HepG2 (cell line): ENCODE measurements around the gene ZNF513. TPM values are rescaled to one million over a fixed set of nuclear protein-coding genes. Genes with fewer than 3 reads are reported as not detected.

Experiments
- CCDC6 ChIP-seq: sonication (generic); formaldehyde crosslinking; IDR thresholded peaks from 2 replicates; pipeline ENCODE4 v1.8.1; 2022; ENCODE audit warnings: mild to moderate bottlenecking, missing genetic modification reagents, moderate library complexity
- NFKBIZ ChIP-seq: IDR thresholded peaks from 2 replicates; pipeline ENCODE4 v1.6.1; 2018; ENCODE audit warnings: missing genetic modification reagents, missing compliant biosample characterization
- NFYC ChIP-seq: IDR thresholded peaks from 2 replicates; pipeline ENCODE4 v1.6.1; 2016; ENCODE audit warnings: missing genetic modification reagents, missing compliant biosample characterization
- NR1H2 ChIP-seq: sonication (generic); formaldehyde crosslinking; IDR thresholded peaks from 2 replicates; pipeline ENCODE4 v1.8.1; 2022; ENCODE audit warnings: low read depth, missing genetic modification reagents, borderline replicate concordance
- PRMT3 ChIP-seq: sonication (generic); formaldehyde crosslinking; IDR thresholded peaks from 2 replicates; pipeline ENCODE4 v1.8.1; 2022; ENCODE audit warnings: low read depth, mild to moderate bottlenecking, moderate library complexity, missing genetic modification reagents, borderline replicate concordance
- TCF7 ChIP-seq: sonication (generic); IDR thresholded peaks from 2 replicates; pipeline ENCODE4 v1.6.1; 2016; ENCODE audit warnings: antibody characterized with exemption, low read depth
- ZNF17 ChIP-seq: sonication (generic); formaldehyde crosslinking; IDR thresholded peaks from 2 replicates; pipeline ENCODE4 v1.5.0; 2020; ENCODE audit warnings: mild to moderate bottlenecking, missing genetic modification reagents
- ZNF484 ChIP-seq: sonication (generic); formaldehyde crosslinking; IDR thresholded peaks from 2 replicates; pipeline ENCODE4 v1.5.1; 2020; ENCODE audit warnings: mild to moderate bottlenecking, low read depth, missing genetic modification reagents, borderline replicate concordance
- ZNF607 ChIP-seq: sonication (generic); formaldehyde crosslinking; IDR thresholded peaks from 2 replicates; pipeline ENCODE4 v1.5.1; 2020; ENCODE audit warnings: missing genetic modification reagents, mild to moderate bottlenecking, borderline replicate concordance
- ZSCAN20 ChIP-seq: sonication (generic); formaldehyde crosslinking; IDR thresholded peaks from 2 replicates; pipeline ENCODE4 v1.4.0; 2020; ENCODE audit warnings: missing genetic modification reagents, mild to moderate bottlenecking, borderline replicate concordance
- polyA plus RNA-seq, 8 experiments: library from polyadenylated mRNA; depleted of rRNA in 3 of 8; stranded (reverse) in 7 of 8; unstranded in 1 of 8; fragments of >200 nt; fragmentation: Illumina TruSeq in 4 of 8; extraction: Trizol in 4 of 8; gene quantifications; 2 replicates each; pipeline versions ENCODE4 v1.2.1 to v1.2.3, GENCODE V29; 2011 to 2016; ENCODE audit warnings: low read depth in 4 of 8, missing spikeins in 1 of 8, mixed read lengths in 1 of 8; ENCODE audit not compliant: insufficient read depth in 1 of 8
- total RNA-seq, 5 experiments: library from RNA; depleted of rRNA; stranded (reverse); fragments of >200 nt; fragmentation: Illumina TruSeq; extraction: Trizol; gene quantifications; 2 replicates each; pipeline ENCODE4 v1.2.3, GENCODE V29; 2016; ENCODE audit warnings: low read depth in 1 of 5
- TF ChIP-seq, protein P1 (sequence below), 2 experiments: sonication (generic) in 1 of 2; formaldehyde crosslinking in 1 of 2; IDR thresholded peaks; 2 replicates each; pipeline versions ENCODE4 v1.6.1 to v1.9.0; 2014 to 2022; ENCODE audit warnings: antibody characterized with exemption in 1 of 2, borderline replicate concordance in 1 of 2, inconsistent platforms in 1 of 2, low read depth in 1 of 2, missing genetic modification reagents in 1 of 2
- TF ChIP-seq, protein P2 (sequence below): sonication (generic); formaldehyde crosslinking; IDR thresholded peaks from 2 replicates; pipeline ENCODE4 v1.4.0; 2020; ENCODE audit warnings: low read depth, missing genetic modification reagents
- TF ChIP-seq, protein P3 (sequence below): sonication (generic); formaldehyde crosslinking; IDR thresholded peaks from 2 replicates; pipeline ENCODE4 v1.4.0; 2020; ENCODE audit warnings: missing genetic modification reagents, low read depth, mild to moderate bottlenecking, borderline replicate concordance
- TF ChIP-seq, protein P4 (sequence below): IDR thresholded peaks from 2 replicates; pipeline ENCODE4 v1.6.1; 2016; ENCODE audit warnings: missing genetic modification reagents, missing compliant biosample characterization
- TF ChIP-seq, protein P5 (sequence below), 2 experiments: sonication (generic) in 1 of 2; formaldehyde crosslinking in 1 of 2; IDR thresholded peaks; 2 replicates each; pipeline versions ENCODE4 v1.4.0 to v1.6.1; 2018 to 2020; ENCODE audit warnings: missing genetic modification reagents in 2 of 2, borderline replicate concordance in 1 of 2, low read depth in 1 of 2, mild to moderate bottlenecking in 1 of 2, missing biosample characterization in 1 of 2

The ZNF513 gene
- total and polyA plus RNA-seq, 2 of the 13 experiments (the other 11 are each of a cell fraction or from before 2014, with no cell fraction given): 4.9 to 6.3 TPM

DNA sequence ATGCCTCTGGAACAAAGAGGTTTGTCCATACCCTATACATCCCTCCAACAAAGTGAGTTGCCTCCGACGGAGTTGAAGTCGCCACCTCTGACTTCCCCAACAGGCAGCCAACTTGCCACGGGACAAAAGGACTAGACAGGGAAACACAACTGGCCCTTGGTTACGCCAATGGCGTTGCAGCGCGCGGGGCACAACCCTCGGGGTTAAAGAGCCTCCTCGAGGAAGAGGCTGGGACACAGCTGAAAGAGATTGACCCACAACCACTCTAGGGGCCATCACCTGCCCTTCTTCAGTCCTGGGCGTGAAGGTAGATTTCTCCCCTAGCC is 24.5 kb downstream of the ZNF513 start (continued):
- TF ChIP-seq NFYC (CRISPR knock-in tag) (peak; percentile 69), TCF7 (no peak), ZNF484 (CRISPR knock-in tag) (0 out of 2 replicates have a peak, but pooled peaks have one; percentile 50), NFKBIZ (no peak), CCDC6 (CRISPR knock-in tag) (no peak), PRMT3 (CRISPR knock-in tag) (0 out of 2 replicates have a peak, but pooled peaks have one; percentile 17), ZNF17 (no peak), ZNF607 (CRISPR knock-in tag) (no peak), ZSCAN20 (CRISPR knock-in tag) (no peak), NR1H2 (CRISPR knock-in tag) (no peak)
- TF ChIP-seq, protein P1, sequence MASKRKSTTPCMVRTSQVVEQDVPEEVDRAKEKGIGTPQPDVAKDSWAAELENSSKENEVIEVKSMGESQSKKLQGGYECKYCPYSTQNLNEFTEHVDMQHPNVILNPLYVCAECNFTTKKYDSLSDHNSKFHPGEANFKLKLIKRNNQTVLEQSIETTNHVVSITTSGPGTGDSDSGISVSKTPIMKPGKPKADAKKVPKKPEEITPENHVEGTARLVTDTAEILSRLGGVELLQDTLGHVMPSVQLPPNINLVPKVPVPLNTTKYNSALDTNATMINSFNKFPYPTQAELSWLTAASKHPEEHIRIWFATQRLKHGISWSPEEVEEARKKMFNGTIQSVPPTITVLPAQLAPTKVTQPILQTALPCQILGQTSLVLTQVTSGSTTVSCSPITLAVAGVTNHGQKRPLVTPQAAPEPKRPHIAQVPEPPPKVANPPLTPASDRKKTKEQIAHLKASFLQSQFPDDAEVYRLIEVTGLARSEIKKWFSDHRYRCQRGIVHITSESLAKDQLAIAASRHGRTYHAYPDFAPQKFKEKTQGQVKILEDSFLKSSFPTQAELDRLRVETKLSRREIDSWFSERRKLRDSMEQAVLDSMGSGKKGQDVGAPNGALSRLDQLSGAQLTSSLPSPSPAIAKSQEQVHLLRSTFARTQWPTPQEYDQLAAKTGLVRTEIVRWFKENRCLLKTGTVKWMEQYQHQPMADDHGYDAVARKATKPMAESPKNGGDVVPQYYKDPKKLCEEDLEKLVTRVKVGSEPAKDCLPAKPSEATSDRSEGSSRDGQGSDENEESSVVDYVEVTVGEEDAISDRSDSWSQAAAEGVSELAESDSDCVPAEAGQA (IDR thresholded peaks at IDR 0.05; ENCODE audit: low read depth): no peak
- TF ChIP-seq, protein P1 (CRISPR knock-in tag; IDR thresholded peaks at IDR 0.05; ENCODE audit: borderline replicate concordance): 0 out of 2 replicates have a peak, but pooled peaks have one; percentile 51
- TF ChIP-seq, protein P2, sequence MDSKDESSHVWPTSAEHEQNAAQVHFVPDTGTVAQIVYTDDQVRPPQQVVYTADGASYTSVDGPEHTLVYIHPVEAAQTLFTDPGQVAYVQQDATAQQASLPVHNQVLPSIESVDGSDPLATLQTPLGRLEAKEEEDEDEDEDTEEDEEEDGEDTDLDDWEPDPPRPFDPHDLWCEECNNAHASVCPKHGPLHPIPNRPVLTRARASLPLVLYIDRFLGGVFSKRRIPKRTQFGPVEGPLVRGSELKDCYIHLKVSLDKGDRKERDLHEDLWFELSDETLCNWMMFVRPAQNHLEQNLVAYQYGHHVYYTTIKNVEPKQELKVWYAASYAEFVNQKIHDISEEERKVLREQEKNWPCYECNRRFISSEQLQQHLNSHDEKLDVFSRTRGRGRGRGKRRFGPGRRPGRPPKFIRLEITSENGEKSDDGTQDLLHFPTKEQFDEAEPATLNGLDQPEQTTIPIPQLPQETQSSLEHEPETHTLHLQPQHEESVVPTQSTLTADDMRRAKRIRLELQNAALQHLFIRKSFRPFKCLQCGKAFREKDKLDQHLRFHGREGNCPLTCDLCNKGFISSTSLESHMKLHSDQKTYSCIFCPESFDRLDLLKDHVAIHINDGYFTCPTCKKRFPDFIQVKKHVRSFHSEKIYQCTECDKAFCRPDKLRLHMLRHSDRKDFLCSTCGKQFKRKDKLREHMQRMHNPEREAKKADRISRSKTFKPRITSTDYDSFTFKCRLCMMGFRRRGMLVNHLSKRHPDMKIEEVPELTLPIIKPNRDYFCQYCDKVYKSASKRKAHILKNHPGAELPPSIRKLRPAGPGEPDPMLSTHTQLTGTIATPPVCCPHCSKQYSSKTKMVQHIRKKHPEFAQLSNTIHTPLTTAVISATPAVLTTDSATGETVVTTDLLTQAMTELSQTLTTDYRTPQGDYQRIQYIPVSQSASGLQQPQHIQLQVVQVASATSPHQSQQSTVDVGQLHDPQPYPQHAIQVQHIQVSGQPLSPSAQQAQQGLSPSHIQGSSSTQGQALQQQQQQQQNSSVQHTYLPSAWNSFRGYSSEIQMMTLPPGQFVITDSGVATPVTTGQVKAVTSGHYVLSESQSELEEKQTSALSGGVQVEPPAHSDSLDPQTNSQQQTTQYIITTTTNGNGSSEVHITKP (CRISPR knock-in tag): no peak
- TF ChIP-seq, protein P3, sequence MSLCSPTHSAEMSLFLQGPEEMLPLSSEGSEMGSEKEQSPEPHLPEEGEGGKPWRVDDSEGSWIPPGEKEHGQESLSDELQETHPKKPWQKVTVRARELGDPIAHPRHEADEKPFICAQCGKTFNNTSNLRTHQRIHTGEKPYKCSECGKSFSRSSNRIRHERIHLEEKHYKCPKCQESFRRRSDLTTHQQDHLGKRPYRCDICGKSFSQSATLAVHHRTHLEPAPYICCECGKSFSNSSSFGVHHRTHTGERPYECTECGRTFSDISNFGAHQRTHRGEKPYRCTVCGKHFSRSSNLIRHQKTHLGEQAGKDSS (CRISPR knock-in tag): no peak
- TF ChIP-seq, protein P4, sequence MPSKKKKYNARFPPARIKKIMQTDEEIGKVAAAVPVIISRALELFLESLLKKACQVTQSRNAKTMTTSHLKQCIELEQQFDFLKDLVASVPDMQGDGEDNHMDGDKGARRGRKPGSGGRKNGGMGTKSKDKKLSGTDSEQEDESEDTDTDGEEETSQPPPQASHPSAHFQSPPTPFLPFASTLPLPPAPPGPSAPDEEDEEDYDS (CRISPR knock-in tag): peak; percentile 69
- TF ChIP-seq, protein P5, sequence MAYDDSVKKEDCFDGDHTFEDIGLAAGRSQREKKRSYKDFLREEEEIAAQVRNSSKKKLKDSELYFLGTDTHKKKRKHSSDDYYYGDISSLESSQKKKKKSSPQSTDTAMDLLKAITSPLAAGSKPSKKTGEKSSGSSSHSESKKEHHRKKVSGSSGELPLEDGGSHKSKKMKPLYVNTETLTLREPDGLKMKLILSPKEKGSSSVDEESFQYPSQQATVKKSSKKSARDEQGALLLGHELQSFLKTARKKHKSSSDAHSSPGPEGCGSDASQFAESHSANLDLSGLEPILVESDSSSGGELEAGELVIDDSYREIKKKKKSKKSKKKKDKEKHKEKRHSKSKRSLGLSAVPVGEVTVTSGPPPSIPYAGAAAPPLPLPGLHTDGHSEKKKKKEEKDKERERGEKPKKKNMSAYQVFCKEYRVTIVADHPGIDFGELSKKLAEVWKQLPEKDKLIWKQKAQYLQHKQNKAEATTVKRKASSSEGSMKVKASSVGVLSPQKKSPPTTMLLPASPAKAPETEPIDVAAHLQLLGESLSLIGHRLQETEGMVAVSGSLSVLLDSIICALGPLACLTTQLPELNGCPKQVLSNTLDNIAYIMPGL (CRISPR knock-in tag; IDR thresholded peaks at IDR 0.05; ENCODE audit: borderline replicate concordance in 1 of 2, low read depth in 1 of 2): peak in 1 of 2 experiments; percentile 17; a peak in 1 of 4 replicates
